Astrocyte of the spinal cord (primary cell): ENCODE data around the gene HSF2BP.
A peak's percentile ranks its signal among the peaks of the same experiment; 100 is the strongest.
"Not testable (repeated sequence)": the region's sequence is repeated elsewhere in the genome, so short reads cannot be mapped to it uniquely, and the experiment has no call there.

Experiments
- DNase-seq: peaks from one replicate; pipeline ENCODE4 v3.0.0; 2011; ENCODE audit warnings: low read depth, low spot score
- H3K4me3 ChIP-seq: 2 replicates; pipeline ENCODE4 v1.5.1; 2011; ENCODE audit warnings: low read depth, mild to moderate bottlenecking, low read length, moderate library complexity
- CTCF ChIP-seq: IDR thresholded peaks from 2 replicates; pipeline ENCODE4 v1.5.1; 2012; ENCODE audit warnings: low read depth, mild to moderate bottlenecking, low read length, inconsistent platforms
- in situ Hi-C: cut with HindIII; loops from 2 replicates; pipeline ENCODE4 v1.10.0; 2017; ENCODE audit warnings: low sequenced_read_pairs

Gene HSF2BP

DNA sequence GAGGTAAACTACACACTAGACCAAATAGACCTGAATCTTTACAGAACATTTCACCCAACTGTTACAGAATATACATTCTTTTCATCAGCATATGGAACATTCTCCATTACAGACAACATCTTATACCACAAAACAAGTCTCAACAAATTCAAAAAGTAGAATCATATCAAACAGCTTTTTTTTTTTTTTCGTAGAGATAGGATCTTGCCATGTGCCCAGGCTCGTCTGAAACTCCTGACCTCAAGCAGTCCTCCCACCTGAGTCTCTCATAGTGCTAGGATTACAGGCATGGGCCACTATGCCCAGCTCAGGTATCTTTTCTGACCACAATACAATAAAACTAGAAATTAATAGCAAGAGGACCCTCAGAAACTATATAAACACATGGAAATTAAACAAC, 36.5 kb downstream of the HSF2BP start:
- no peak for TF ChIP-seq CTCF
- no peak overlapping the region for H3K4me3 ChIP-seq
- DNase-seq, result no peak
- in situ Hi-C loops, result no loop called here

DNA sequence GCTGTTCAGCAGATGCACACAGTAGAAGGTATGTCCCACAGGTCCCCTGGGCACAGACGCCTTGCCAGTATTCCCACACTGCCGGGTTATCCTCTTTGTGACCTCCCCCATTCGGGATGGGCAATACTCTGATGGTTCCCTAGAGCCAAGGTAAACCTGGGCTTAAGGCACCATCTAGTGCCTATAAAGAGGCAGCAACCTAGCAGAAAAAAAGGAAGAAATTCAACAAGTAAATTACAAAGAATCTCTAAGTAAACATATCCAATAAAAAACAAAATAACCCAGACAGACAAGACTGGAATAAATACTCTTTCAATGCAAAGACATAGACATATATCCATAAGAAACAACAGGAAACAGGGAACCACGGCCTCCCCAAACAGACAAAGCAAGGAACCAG, 39.4 kb downstream of the HSF2BP start:
- DNase-seq, result no peak
- TF ChIP-seq CTCF, result no peak
- no peak overlapping the region for H3K4me3 ChIP-seq
- in situ Hi-C loops, result no loop called here

- no peak for DNase-seq
- TF ChIP-seq CTCF, result no peak
- in situ Hi-C loops, result no loop called here
- H3K4me3 ChIP-seq, result no peak overlapping the region
Observed at GRCh38 chr21:43619344-43619743, 39.9 kb downstream of the HSF2BP start.

GRCh38 chr21:43618940-43619339, 40.3 kb downstream of the HSF2BP start:
- in situ Hi-C loops, result no loop called here
- no peak for TF ChIP-seq CTCF
- no peak for DNase-seq
- no peak overlapping the region for H3K4me3 ChIP-seq

DNA sequence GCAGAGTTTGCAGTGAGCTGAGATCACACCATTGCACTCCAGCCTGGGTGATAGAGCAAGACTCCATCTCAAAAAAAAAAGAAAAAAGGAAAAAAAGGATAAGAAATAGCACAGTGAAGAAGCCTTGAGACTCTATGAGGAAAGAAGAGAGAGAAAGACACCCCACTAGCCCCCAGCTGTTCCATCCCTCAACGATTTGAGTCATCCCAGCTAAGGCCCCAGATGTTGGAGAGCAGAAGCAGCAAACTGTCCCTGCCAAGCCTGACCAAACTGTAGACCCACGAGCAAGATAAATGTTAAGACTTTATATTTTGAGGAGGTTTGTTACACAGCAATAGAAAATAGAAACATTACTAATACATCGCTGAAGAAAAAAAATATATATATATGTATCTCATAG, 42.4 kb downstream of the HSF2BP start:
- H3K4me3 ChIP-seq, in situ Hi-C loops, DNase-seq: not testable (repeated sequence)

GRCh38 chr21:43614839-43615238, 44.4 kb downstream of the HSF2BP start:
- in situ Hi-C loops, result no loop called here
- no peak overlapping the region for H3K4me3 ChIP-seq
- TF ChIP-seq CTCF, result no peak
- no peak for DNase-seq

- TF ChIP-seq CTCF, result no peak
- in situ Hi-C loops, result no loop called here
- H3K4me3 ChIP-seq, result no peak overlapping the region
- peak; percentile 57 for DNase-seq
Observed at GRCh38 chr21:43613755-43614638, 45.3 kb downstream of the HSF2BP start.
